Heart left ventricle (tissue), 13 donors: ENCODE data around the gene PRKCSH.

ENCODE experiments used
- POLR2A ChIP-seq, 2 donors: fragments of 450-650 bp; IDR thresholded peaks; one replicate each; pipeline ENCODE4 v1.6.1; 2017; ENCODE audit warnings: antibody characterized with exemption in 2 of 2, mild to moderate bottlenecking in 2 of 2, moderate library complexity in 2 of 2
- TF ChIP-seq, protein P1 (sequence below), 12 donors: fragments of 200-600 bp; sonication (generic) in 4 of 12; IDR thresholded peaks; one replicate each; pipeline versions ENCODE4 v1.5.0 to v1.8.0; 2018 to 2022; ENCODE audit warnings: antibody characterized with exemption in 12 of 12, mild to moderate bottlenecking in 5 of 12
- donor health status: ischemic (EF 13 %, LVEDD 7.1; RV severe dilation, severe dysfunction).
- donor health status: DM: no; HTN: yes; CAD: no.
- donor health status: DM: no; HTN: no; CAD: no.
- donor health status: ischemic (EF 25% LVEDD 6.9; RV normal size, moderate dysfunction).
- donor health status: ischemic (EF 25% LVEDD 5.7; RV mildly dilated, moderate dysfunction).
- donor health status: ischemic (EF 35%, LVEDD 5.7; RV mildly dilated, moderate dysfunction).
- donor health status: nonischemic (EF 11% LVEDD 7.7; RV severe dilation, severe dysfunction).
- donor health status: DM: yes; HTN: yes; CAD: no.
- donor health status: PGD.
- donor health status: ischemic (EF 29% LVEDD 5.4; RV normal size, mild dysfunction).
- donor health status: nonischemic (EF 23%, LVEDD 6.1; RV moderate dilation, normal function).

DNA sequence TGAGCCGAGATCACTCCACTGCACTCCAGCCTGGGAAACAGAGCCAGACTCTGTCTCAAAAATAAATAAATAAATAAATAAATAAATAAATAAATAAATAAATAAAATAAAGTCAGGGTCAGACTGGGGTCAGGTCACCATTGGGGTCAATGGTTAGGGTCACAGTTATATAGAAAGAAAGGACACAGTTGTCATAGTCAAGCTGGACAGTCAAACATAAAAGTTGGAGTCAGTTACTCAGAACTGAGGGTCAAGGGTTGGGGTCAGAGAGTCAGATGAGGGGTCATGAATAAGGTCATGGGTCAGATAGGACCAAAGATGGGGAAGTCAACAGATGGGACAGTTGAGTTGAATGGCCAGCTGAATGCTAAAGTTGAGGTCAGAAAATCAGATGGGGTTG lies 34.6 kb upstream of the PRKCSH start:
- TF ChIP-seq, protein P1, sequence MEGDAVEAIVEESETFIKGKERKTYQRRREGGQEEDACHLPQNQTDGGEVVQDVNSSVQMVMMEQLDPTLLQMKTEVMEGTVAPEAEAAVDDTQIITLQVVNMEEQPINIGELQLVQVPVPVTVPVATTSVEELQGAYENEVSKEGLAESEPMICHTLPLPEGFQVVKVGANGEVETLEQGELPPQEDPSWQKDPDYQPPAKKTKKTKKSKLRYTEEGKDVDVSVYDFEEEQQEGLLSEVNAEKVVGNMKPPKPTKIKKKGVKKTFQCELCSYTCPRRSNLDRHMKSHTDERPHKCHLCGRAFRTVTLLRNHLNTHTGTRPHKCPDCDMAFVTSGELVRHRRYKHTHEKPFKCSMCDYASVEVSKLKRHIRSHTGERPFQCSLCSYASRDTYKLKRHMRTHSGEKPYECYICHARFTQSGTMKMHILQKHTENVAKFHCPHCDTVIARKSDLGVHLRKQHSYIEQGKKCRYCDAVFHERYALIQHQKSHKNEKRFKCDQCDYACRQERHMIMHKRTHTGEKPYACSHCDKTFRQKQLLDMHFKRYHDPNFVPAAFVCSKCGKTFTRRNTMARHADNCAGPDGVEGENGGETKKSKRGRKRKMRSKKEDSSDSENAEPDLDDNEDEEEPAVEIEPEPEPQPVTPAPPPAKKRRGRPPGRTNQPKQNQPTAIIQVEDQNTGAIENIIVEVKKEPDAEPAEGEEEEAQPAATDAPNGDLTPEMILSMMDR (IDR thresholded peaks at IDR 0.05) = no peak
- TF ChIP-seq POLR2A (IDR thresholded peaks at IDR 0.05) = no peak
